A673 (cell line): ENCODE measurements around the gene SUPT20HL2. TPM values are rescaled to one million over a fixed set of nuclear protein-coding genes. Genes with fewer than 3 reads are reported as not detected.
"Not testable (repeated sequence)": the region's sequence is repeated elsewhere in the genome, so short reads cannot be mapped to it uniquely, and the experiment has no call there.

Experiments
- BruUV-seq: library from RNA; stranded (reverse); fragments of 400-500 nt; replicated peaks from 2 replicates; lab custom pipeline; 2021; lab: Mats Ljungman, UMichigan
- CTCF ChIA-PET: fragments of 300-600 bp; sonication (Branson Sonifier 250); formaldehyde crosslinking; loops from one replicate; lab custom pipeline; 2022; ENCODE audit warnings: antibody characterized with exemption; lab: Charles Lee
- POLR2A ChIA-PET: fragments of 300-600 bp; sonication (Branson Sonifier 250); formaldehyde crosslinking; loops from one replicate; lab custom pipeline; 2022; ENCODE audit warnings: antibody characterized with exemption; ENCODE audit not compliant: low non-redundant PET; lab: Charles Lee
- DNase-seq: peaks from one replicate; pipeline ENCODE4 v3.0.0-alpha.2; 2015; ENCODE audit warnings: low spot score
- H3K27ac ChIP-seq: fragments of 200-600 bp; sonication (generic); 2 replicates; pipeline ENCODE4 v1.5.1; 2016; ENCODE audit warnings: mixed run types, low read depth, mild to moderate bottlenecking, mixed read lengths, antibody characterized with exemption, low read length; ENCODE audit not compliant: poor library complexity, severe bottlenecking
- H3K27me3 ChIP-seq: fragments of 200-600 bp; sonication (generic); replicated peaks from 2 replicates; pipeline ENCODE4 v1.6.1; 2017; ENCODE audit warnings: mixed run types, low read depth, mild to moderate bottlenecking, mixed read lengths, antibody characterized with exemption, low read length; ENCODE audit not compliant: insufficient read depth, poor library complexity
- H3K36me3 ChIP-seq: fragments of 200-600 bp; sonication (generic); 2 replicates; pipeline ENCODE4 v1.6.1; 2016; ENCODE audit warnings: mixed run types, mild to moderate bottlenecking, mixed read lengths, antibody characterized with exemption, low read length; ENCODE audit not compliant: insufficient read depth, poor library complexity, severe bottlenecking
- H3K4me1 ChIP-seq: fragments of 200-600 bp; sonication (generic); 2 replicates; pipeline ENCODE4 v1.6.1; 2017; ENCODE audit warnings: mixed run types, mild to moderate bottlenecking, mixed read lengths, antibody characterized with exemption, low read length; ENCODE audit not compliant: insufficient read depth, poor library complexity, severe bottlenecking
- H3K4me3 ChIP-seq: fragments of 200-600 bp; sonication (generic); 2 replicates; pipeline ENCODE4 v1.5.1; 2016; ENCODE audit warnings: low read depth, mixed run types, mild to moderate bottlenecking, mixed read lengths, low read length; ENCODE audit not compliant: poor library complexity, severe bottlenecking
- H3K9me3 ChIP-seq: fragments of 200-600 bp; sonication (generic); 2 replicates; pipeline ENCODE4 v1.6.1; 2016; ENCODE audit warnings: mixed run types, low read depth, mild to moderate bottlenecking, mixed read lengths, antibody characterized with exemption, low read length; ENCODE audit not compliant: poor library complexity, severe bottlenecking
- CTCF ChIP-seq: fragments of 300-800, 200-600 bp; sonication (generic); conservative IDR thresholded peaks from 2 replicates; pipeline ENCODE4 v1.5.1; 2017; ENCODE audit warnings: low read depth, mild to moderate bottlenecking, antibody characterized with exemption, low read length, moderate library complexity, mixed read lengths
- EZH2 ChIP-seq: fragments of 200-600 bp; sonication (generic); IDR thresholded peaks from 2 replicates; pipeline ENCODE4 v1.6.1; 2017; ENCODE audit warnings: borderline replicate concordance, low read depth, mild to moderate bottlenecking, mixed read lengths, antibody characterized with exemption, low read length; ENCODE audit not compliant: poor library complexity, severe bottlenecking
- intact Hi-C: fragments of 100-400 bp; cut with micrococcal nuclease; formaldehyde crosslinking; loops from one replicate; pipeline ENCODE4 v1.10.0; 2022; ENCODE audit not compliant: unreplicated experiment
- total RNA-seq: library from RNA; stranded (reverse); gene quantifications from 2 replicates; pipeline ENCODE4 v1.2.3, GENCODE V29; 2021

Gene SUPT20HL2
- total RNA-seq, 1 experiment from 2014 or later: not detected

GRCh38 chrX:24310916-24311315, 3.0 kb downstream of the SUPT20HL2 start:
- H3K36me3 ChIP-seq, CTCF ChIA-PET, DNase-seq, H3K27ac ChIP-seq, H3K9me3 ChIP-seq, BruUV-seq, POLR2A ChIA-PET, H3K4me1 ChIP-seq, H3K4me3 ChIP-seq, intact Hi-C loops: not testable (repeated sequence)
- peaks cover 27% of the 10 kb centered on the region for H3K27me3 ChIP-seq

GRCh38 chrX:24309580-24310374, 4.1 kb downstream of the SUPT20HL2 start:
- POLR2A ChIA-PET, CTCF ChIA-PET: not testable (repeated sequence)

GRCh38 chrX:24308803-24309202, 5.1 kb downstream of the SUPT20HL2 start:
- POLR2A ChIA-PET: not testable (repeated sequence)

More at GRCh38 chrX:24309580-24310374, 4.1 kb downstream of the SUPT20HL2 start:
- H3K36me3 ChIP-seq, intact Hi-C loops, H3K4me3 ChIP-seq, H3K4me1 ChIP-seq, H3K27ac ChIP-seq, DNase-seq, H3K9me3 ChIP-seq, BruUV-seq: not testable (repeated sequence)
- peaks cover 27% of the 10 kb centered on the region for H3K27me3 ChIP-seq

GRCh38 chrX:24306440-24306839, 7.4 kb downstream of the SUPT20HL2 start:
- Histone ChIP-seq H3K4me1 (no peaks in the 10 kb centered on the region), H3K9me3 (no peaks in the 10 kb centered on the region), H3K27ac (no peak overlapping the region), H3K4me3 (no peak overlapping the region), H3K36me3 (no peaks in the 10 kb centered on the region), H3K27me3 (peaks cover 30% of the 10 kb centered on the region)
- TF ChIP-seq EZH2 (no peak), CTCF (no peak)
- intact Hi-C loops: no loop called here
- POLR2A ChIA-PET: no interaction called here
- BruUV-seq: no TSS peak
- no peak for DNase-seq
- CTCF ChIA-PET: interaction anchor here (0.6 kb wide), 1 partner anchor 612 kb away, joined by 13 read pairs; no protein-coding TSS in a partner anchor

More at GRCh38 chrX:24308803-24309202, 5.1 kb downstream of the SUPT20HL2 start:
- H3K9me3 ChIP-seq, CTCF ChIA-PET, H3K4me3 ChIP-seq, BruUV-seq, H3K4me1 ChIP-seq, H3K27ac ChIP-seq, H3K36me3 ChIP-seq, intact Hi-C loops, DNase-seq: not testable (repeated sequence)
- H3K27me3 ChIP-seq: peaks cover 27% of the 10 kb centered on the region
